ENCODE measurements around the gene SLX4IP. TPM values are rescaled to one million over a fixed set of nuclear protein-coding genes. Genes with fewer than 3 reads are reported as not detected.

The SLX4IP gene
- total RNA-seq, 2 experiments from 2014 or later, result 1.6 to 1.8 TPM

DNA sequence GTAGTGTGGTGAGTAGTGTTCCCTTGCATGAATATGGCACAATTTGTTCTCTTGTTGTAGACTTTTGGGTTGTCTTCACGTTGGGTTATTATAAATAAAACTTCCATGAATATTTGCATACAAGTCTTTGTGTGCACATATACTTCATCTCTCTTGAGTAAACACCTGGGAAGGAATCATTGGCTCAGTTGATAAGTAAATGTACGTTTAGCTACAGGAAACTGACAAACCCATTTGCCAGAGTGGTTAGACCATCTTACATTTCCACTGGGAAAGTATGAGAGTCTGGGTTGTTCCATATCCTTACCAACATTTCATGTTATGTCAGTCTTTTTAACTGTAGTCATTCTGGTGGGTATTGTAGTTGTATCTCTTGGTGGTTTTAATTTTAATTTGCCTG lies 119.2 kb downstream of the SLX4IP start:
- peaks cover 39% of the 10 kb centered on the region for H3K4me1 Mint-ChIP-seq (ENCODE audit: low read depth)
- Histone ChIP-seq H3K36me3 (ENCODE audit: insufficient read depth, low read length) (no peaks in the 10 kb centered on the region), H3K9me3 (ENCODE audit: control insufficient read depth in 1 of 2, insufficient read depth in 1 of 2, low read length in 2 of 2) (no peaks in the 10 kb centered on the region), H3K4me3 (ENCODE audit: low read length) (no peak overlapping the region), H3K27ac (ENCODE audit: low read depth in 1 of 2, low read length in 2 of 2) (no peak overlapping the region), H3K4me1 (ENCODE audit: insufficient read depth, low read length) (peaks cover 10% of the 10 kb centered on the region), H3K27me3 (ENCODE audit: control insufficient read depth in 1 of 2, insufficient read depth in 2 of 2, low read length in 2 of 2) (no peaks in the 10 kb centered on the region)
- peaks cover 27% of the 10 kb centered on the region for H3K36me3 Mint-ChIP-seq (ENCODE audit: low read depth)
- no peak for DNase-seq
- no peaks in the 10 kb centered on the region for H3K9me3 Mint-ChIP-seq
- intact Hi-C loops (cut with DNase I, micrococcal nuclease), result loop anchor here in 1 of 2 experiments (5.0 kb wide), 1 partner anchor 177 kb away; no protein-coding TSS in a partner anchor
- no peak for ATAC-seq (ENCODE audit: poor library complexity)
- ChIA-PET CTCF (no interaction called here), POLR2A (no interaction called here)
- no peak overlapping the region for H3K27ac Mint-ChIP-seq
- H3K4me3 Mint-ChIP-seq, result no peak overlapping the region
- no peaks in the 10 kb centered on the region for H3K27me3 Mint-ChIP-seq
- TF ChIP-seq, protein P1, sequence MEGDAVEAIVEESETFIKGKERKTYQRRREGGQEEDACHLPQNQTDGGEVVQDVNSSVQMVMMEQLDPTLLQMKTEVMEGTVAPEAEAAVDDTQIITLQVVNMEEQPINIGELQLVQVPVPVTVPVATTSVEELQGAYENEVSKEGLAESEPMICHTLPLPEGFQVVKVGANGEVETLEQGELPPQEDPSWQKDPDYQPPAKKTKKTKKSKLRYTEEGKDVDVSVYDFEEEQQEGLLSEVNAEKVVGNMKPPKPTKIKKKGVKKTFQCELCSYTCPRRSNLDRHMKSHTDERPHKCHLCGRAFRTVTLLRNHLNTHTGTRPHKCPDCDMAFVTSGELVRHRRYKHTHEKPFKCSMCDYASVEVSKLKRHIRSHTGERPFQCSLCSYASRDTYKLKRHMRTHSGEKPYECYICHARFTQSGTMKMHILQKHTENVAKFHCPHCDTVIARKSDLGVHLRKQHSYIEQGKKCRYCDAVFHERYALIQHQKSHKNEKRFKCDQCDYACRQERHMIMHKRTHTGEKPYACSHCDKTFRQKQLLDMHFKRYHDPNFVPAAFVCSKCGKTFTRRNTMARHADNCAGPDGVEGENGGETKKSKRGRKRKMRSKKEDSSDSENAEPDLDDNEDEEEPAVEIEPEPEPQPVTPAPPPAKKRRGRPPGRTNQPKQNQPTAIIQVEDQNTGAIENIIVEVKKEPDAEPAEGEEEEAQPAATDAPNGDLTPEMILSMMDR (IDR thresholded peaks at IDR 0.05), result no peak

DNA sequence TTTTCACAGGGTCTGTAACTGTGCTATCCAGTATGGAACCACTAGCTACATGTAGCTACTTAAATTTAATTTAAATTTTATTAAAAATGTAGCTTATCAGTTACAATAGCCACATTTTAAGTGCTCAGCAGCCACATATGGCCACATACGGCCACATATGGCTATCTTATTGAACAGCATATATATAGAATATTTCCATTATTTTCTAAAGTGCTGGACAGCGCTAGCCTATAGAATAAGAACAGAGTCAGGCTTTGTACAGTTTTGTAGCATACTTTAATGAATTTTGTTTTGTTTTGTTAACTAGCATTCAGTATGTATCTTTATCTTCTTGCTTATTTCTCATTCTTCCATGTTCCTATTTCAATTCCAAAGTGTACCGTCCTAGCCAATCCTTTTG lies 120.3 kb downstream of the SLX4IP start:
- peaks cover 29% of the 10 kb centered on the region for H3K4me1 Mint-ChIP-seq (ENCODE audit: low read depth)
- Histone ChIP-seq H3K4me3 (ENCODE audit: low read length) (no peak overlapping the region), H3K27me3 (ENCODE audit: control insufficient read depth in 1 of 2, insufficient read depth in 2 of 2, low read length in 2 of 2) (no peaks in the 10 kb centered on the region), H3K9me3 (ENCODE audit: control insufficient read depth in 1 of 2, insufficient read depth in 1 of 2, low read length in 2 of 2) (no peaks in the 10 kb centered on the region), H3K36me3 (ENCODE audit: insufficient read depth, low read length) (no peaks in the 10 kb centered on the region), H3K4me1 (ENCODE audit: insufficient read depth, low read length) (peaks cover 4% of the 10 kb centered on the region), H3K27ac (ENCODE audit: low read depth in 1 of 2, low read length in 2 of 2) (no peak overlapping the region)
- H3K36me3 Mint-ChIP-seq (ENCODE audit: low read depth), result peaks cover 36% of the 10 kb centered on the region
- no peaks in the 10 kb centered on the region for H3K9me3 Mint-ChIP-seq
- TF ChIP-seq, protein P1 (IDR thresholded peaks at IDR 0.05), result no peak
- no peak overlapping the region for H3K27ac Mint-ChIP-seq
- no peak for DNase-seq
- H3K4me3 Mint-ChIP-seq, result no peak overlapping the region
- ChIA-PET CTCF (no interaction called here), POLR2A (no interaction called here)
- no peak for ATAC-seq (ENCODE audit: poor library complexity)
- intact Hi-C loops (cut with DNase I, micrococcal nuclease), result no loop called here
- H3K27me3 Mint-ChIP-seq, result no peaks in the 10 kb centered on the region

DNA sequence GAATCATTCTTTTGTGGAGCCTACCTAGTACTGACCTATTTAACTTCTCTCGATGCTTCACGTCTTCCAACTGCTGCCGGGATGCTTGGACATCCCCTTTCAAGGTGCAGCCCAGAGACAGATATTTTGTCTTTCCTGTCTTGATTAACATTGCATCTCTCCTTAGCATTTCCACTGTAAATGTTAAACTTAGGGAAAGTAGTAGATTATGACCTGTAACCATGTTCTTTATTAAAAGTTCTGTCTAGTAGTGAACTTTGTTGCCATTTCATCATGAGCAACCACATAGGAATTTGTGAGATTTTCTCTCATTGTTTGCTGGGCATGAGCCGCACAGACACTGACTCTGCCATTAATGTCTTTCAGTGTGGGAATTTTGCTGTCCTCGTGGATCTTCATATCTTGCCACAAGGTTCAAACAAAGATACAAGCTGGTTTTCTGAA lies 120.8 kb downstream of the SLX4IP start:
- DNase-seq (no peak), ATAC-seq (ENCODE audit: poor library complexity) (no peak)
- Histone ChIP-seq H3K27me3 (ENCODE audit: control insufficient read depth in 1 of 2, insufficient read depth in 2 of 2, low read length in 2 of 2) (no peaks in the 10 kb centered on the region), H3K36me3 (ENCODE audit: insufficient read depth, low read length) (no peaks in the 10 kb centered on the region), H3K27ac (ENCODE audit: low read depth in 1 of 2, low read length in 2 of 2) (no peak overlapping the region), H3K9me3 (ENCODE audit: control insufficient read depth in 1 of 2, insufficient read depth in 1 of 2, low read length in 2 of 2) (no peaks in the 10 kb centered on the region), H3K4me3 (ENCODE audit: low read length) (no peak overlapping the region), H3K4me1 (ENCODE audit: insufficient read depth, low read length) (no peaks in the 10 kb centered on the region)
- H3K9me3 Mint-ChIP-seq, result no peaks in the 10 kb centered on the region
- intact Hi-C loops (cut with DNase I, micrococcal nuclease), result no loop called here
- no peak overlapping the region for H3K27ac Mint-ChIP-seq
- peaks cover 40% of the 10 kb centered on the region for H3K36me3 Mint-ChIP-seq (ENCODE audit: low read depth)
- H3K4me1 Mint-ChIP-seq (ENCODE audit: low read depth), result peaks cover 24% of the 10 kb centered on the region
- TF ChIP-seq, protein P1 (IDR thresholded peaks at IDR 0.05), result no peak
- H3K27me3 Mint-ChIP-seq, result no peaks in the 10 kb centered on the region
- ChIA-PET POLR2A (no interaction called here), CTCF (no interaction called here)
- no peak overlapping the region for H3K4me3 Mint-ChIP-seq

All from CD4-positive, alpha-beta T cell (primary cell).